NB4 (cell line): ENCODE data around the gene DIS3L2.

Experiments
- DNase-seq: peaks from one replicate; pipeline ENCODE4 v3.0.0; 2010; ENCODE audit warnings: low read depth
- H3K4me3 ChIP-seq: one replicate; pipeline ENCODE4 v1.5.1; 2011; ENCODE audit warnings: mild to moderate bottlenecking, low read depth, low read length, moderate library complexity
- MYC ChIP-seq: IDR thresholded peaks from 2 replicates; pipeline ENCODE4 v1.6.1; 2011; ENCODE audit warnings: low read depth, low read length
- POLR2A ChIP-seq: IDR thresholded peaks from 2 replicates; pipeline ENCODE4 v1.6.1; 2011; ENCODE audit warnings: mild to moderate bottlenecking; ENCODE audit not compliant: insufficient read length; ENCODE audit errors: extremely low read depth
- TF ChIP-seq, protein P1 (sequence below): IDR thresholded peaks from 2 replicates; pipeline ENCODE4 v1.6.1; 2011; ENCODE audit warnings: low read depth, low read length
- TF ChIP-seq, protein P2 (sequence below): IDR thresholded peaks from one replicate; pipeline ENCODE4 v1.5.1; 2012; ENCODE audit warnings: low read depth, low read length

DIS3L2 gene

DNA sequence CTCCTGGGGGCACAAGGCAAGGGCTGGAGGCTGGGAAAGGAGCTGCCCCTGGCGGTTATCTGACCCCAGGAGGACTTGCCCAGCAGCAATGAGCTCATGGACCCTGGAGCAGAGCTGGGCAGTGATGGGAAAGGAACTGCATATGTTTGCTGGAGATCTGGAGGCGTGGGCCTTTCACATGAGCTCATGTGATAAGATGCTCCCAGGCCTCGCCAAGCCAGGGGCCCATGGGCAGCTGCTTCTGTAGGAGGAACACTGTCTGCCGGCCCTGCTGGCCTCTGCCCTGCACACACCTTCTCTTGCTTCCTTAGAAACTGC is 26.3 kb upstream of the DIS3L2 start:
- no peak for DNase-seq
- TF ChIP-seq POLR2A (no peak), MYC (no peak)
- TF ChIP-seq, protein P1, sequence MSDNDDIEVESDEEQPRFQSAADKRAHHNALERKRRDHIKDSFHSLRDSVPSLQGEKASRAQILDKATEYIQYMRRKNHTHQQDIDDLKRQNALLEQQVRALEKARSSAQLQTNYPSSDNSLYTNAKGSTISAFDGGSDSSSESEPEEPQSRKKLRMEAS = no peak
- TF ChIP-seq, protein P2, sequence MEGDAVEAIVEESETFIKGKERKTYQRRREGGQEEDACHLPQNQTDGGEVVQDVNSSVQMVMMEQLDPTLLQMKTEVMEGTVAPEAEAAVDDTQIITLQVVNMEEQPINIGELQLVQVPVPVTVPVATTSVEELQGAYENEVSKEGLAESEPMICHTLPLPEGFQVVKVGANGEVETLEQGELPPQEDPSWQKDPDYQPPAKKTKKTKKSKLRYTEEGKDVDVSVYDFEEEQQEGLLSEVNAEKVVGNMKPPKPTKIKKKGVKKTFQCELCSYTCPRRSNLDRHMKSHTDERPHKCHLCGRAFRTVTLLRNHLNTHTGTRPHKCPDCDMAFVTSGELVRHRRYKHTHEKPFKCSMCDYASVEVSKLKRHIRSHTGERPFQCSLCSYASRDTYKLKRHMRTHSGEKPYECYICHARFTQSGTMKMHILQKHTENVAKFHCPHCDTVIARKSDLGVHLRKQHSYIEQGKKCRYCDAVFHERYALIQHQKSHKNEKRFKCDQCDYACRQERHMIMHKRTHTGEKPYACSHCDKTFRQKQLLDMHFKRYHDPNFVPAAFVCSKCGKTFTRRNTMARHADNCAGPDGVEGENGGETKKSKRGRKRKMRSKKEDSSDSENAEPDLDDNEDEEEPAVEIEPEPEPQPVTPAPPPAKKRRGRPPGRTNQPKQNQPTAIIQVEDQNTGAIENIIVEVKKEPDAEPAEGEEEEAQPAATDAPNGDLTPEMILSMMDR = no peak
- no peak overlapping the region for H3K4me3 ChIP-seq

DNA sequence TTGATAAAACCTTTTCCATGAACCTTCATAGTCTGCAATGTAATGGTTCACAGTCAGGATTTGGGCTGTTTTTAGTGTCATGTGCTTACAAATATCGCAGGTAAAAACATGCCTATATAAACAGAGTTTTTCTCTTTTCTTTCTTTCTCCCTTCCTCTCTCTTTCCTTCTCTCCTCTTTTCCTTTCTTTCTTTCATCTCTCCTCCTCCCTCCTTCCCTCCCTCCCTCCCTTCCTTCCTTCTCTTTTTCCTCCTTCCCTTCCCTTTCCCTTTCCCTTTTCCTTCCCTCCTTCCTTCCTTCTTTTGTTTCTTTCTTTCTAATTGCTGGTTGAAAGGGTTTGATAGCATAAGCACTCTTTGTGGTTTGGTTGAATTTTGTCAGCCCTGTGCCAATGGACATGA is 25.7 kb upstream of the DIS3L2 start:
- no peak for DNase-seq
- no peak overlapping the region for H3K4me3 ChIP-seq
- TF ChIP-seq, protein P2 = no peak

DNA sequence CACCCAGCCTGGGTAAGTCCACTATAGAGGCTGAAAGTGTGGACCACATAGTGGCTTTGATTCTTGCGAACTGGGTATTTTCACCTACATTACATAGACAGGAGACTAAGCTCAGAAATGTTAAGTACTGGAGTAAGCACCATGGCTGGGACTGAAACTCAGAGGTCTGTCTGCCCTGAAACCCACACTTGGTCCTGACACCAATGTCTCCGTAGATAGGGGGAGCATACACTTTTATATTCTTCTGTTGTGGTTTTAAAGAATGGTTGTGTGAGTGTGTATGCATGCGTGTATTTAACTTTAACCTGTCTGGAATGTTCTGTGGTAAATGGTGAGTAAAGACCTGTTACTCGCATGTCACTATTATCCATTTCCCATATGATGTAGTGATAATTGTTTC is 25.0 kb upstream of the DIS3L2 start:
- no peak overlapping the region for H3K4me3 ChIP-seq
- TF ChIP-seq, protein P1 = no peak
- no peak for TF ChIP-seq POLR2A
- DNase-seq = no peak

DNA sequence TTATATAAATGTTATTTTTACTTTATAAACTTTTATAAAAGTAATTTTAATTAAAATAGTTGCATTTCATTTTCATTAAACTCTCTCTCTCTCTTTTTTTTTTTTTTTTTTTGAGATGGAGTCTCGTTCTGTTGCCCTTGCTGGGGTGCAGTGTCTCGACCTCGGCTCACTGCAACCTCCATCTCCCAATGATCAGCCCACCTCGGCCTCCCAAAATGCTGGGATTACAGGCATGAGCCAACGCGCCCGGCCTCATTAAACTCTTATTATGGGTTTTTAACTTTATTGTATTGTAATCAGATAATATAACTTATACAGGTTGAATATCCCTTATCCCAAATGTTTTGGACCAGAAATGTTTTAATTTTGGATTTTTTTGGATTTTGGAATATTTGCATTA is 24.5 kb upstream of the DIS3L2 start:
- no peak for DNase-seq
- TF ChIP-seq, protein P2 = no peak
- TF ChIP-seq POLR2A (no peak), MYC (no peak)
- TF ChIP-seq, protein P1 = no peak
- no peak overlapping the region for H3K4me3 ChIP-seq

DNA sequence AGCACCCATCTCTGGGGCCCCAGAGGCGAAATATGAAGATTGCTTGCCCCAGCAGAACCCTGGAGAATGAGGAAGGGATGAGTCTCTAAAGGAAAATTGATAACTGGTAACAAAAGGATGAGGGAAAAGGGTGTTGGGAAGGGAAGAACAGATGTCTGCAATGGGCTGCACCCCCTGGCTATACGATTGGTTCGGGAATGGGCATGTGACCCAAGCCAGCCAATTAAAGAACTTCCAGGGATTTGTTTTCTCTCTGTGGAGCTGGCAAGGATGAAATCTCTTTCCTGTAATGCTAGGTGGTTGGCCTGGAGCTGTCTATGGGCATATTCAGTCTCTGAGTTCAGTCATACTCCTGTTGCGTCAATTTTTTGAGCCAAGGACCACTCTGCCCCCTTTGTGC is 22.5 kb upstream of the DIS3L2 start:
- no peak overlapping the region for H3K4me3 ChIP-seq
- TF ChIP-seq POLR2A = no peak
- TF ChIP-seq MYC = no peak
- TF ChIP-seq, protein P1 = no peak
- TF ChIP-seq, protein P2 = no peak
- DNase-seq = no peak

DNA sequence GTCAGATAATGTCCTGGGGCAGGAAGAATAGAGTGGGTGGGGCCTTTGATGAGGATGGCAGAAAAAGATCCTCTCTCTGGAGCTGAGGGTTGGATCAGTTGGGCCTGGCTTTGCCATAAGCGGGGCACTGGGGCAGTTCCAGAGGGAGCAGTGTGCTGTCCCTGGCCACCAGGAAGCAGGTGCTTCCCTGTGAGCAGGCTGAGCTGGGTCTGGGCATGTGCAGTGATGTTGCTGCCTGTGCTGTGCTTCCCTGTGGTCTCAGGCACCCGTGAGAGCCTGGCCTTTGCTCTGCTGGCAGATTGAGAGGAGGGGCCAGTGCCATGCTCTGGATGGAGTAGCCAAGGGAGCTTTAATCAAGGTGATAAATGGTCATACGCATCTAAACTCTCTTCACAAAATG is 20.7 kb upstream of the DIS3L2 start:
- TF ChIP-seq, protein P1 = no peak
- TF ChIP-seq, protein P2 = no peak
- TF ChIP-seq POLR2A = no peak
- TF ChIP-seq MYC = no peak
- no peak overlapping the region for H3K4me3 ChIP-seq
- DNase-seq = no peak

DNA sequence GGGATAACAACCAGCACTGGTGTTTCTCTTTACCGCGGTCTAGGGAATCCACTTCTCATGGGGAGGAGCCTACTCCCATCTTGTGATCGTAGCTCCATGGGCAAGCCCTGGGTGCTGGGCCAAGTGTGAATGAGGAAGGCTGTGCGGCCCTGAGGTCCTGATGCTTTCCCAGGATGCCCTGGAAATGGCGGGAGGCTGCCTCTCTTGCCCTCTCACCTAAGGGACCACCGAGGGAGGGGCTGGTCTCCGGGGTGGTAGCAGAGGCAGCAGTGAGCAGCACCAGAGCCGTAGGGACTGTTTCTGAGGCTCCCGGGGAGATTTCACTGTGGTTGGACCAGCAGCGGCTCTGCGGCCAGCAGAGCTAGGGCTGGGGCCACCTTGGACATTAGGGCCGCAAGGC is 19.8 kb upstream of the DIS3L2 start:
- no peak overlapping the region for H3K4me3 ChIP-seq
- no peak for DNase-seq
- TF ChIP-seq, protein P2 = no peak
- TF ChIP-seq MYC (no peak), POLR2A (no peak)
- TF ChIP-seq, protein P1 = no peak
